ENCODE results near the gene CEP295NL.
"Not testable (repeated sequence)": the region's sequence is repeated elsewhere in the genome, so short reads cannot be mapped to it uniquely, and the experiment has no call there.

The CEP295NL gene

DNA sequence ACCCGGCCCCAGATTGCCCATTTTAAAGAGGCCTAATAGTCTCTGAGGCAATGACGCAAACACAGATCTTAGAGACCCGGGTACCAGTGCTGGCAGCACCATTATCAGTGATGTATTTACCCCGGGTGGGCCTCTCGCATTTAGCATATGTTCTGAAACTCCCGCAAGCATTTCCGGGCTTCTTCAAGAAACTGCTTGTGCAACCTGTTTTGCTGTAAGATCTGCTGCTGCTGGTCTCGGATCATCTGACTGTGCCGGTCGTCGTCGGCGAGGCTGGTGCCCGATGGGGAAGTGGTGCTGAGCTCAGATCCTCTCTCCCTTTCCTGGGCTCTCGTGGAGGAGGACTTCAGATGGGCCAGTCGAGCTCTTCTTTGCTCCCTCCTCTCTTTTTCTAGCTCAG is 12.5 kb downstream of the CEP295NL start:
- DNase-seq (ENCODE audit: insufficient read length) (no peak), FAIRE-seq (no peak)
- TF ChIP-seq TAF1 (IDR thresholded peaks at IDR 0.05; ENCODE audit: borderline replicate concordance, low read depth, low read length) = no peak
- no peak for TF ChIP-seq POLR2A (IDR thresholded peaks at IDR 0.05; ENCODE audit: low read depth, low read length)
- no peak for TF ChIP-seq POLR2AphosphoS5 (IDR thresholded peaks at IDR 0.05; ENCODE audit: low read depth, low read length)

DNA sequence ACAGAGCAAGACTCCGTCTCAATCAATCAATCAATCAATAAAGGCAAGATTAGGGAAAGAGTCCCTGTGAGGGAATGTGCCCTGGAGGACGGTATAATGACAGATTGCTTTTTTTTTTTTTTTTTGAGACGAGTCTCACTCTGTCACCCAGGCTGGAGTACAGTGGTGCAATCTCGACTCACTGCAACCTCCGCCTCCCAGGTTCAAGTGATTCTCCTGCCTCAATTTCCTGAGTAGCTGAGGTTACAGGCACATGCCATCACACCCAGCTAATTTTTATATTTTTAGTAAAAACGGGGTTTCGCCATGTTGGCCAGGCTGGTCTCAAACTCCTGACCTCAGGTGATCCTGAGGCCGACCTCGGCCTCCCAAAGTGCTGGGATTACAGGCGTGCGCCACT is 12.9 kb downstream of the CEP295NL start:
- FAIRE-seq; DNase-seq (ENCODE audit: insufficient read length): not testable (repeated sequence)

DNA sequence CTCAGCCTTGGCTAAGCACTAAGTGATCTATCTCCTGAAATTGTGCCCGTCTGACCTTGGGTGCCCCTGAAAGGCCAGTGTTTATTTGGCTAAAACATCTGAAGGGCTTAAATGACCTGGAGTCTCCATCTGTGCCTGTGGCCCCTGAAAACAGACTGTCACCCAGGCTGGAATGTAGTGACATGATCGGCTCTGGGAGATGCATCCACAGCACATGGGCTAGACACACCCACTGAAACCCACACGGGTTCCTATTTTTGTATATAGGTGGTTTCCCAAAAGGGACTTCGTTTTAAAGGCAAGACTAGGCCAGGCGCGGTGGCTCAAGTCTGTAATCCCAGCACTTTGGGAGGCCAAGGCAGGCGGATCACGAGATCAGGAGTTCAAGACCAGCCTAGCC is 13.5 kb downstream of the CEP295NL start:
- DNase-seq (ENCODE audit: insufficient read length) (no peak), FAIRE-seq (peak; percentile 73)
- no peak for TF ChIP-seq TAF1 (IDR thresholded peaks at IDR 0.05; ENCODE audit: borderline replicate concordance, low read depth, low read length)
- TF ChIP-seq POLR2A (IDR thresholded peaks at IDR 0.05; ENCODE audit: low read depth, low read length) = no peak
- TF ChIP-seq POLR2AphosphoS5 (IDR thresholded peaks at IDR 0.05; ENCODE audit: low read depth, low read length) = no peak

DNA sequence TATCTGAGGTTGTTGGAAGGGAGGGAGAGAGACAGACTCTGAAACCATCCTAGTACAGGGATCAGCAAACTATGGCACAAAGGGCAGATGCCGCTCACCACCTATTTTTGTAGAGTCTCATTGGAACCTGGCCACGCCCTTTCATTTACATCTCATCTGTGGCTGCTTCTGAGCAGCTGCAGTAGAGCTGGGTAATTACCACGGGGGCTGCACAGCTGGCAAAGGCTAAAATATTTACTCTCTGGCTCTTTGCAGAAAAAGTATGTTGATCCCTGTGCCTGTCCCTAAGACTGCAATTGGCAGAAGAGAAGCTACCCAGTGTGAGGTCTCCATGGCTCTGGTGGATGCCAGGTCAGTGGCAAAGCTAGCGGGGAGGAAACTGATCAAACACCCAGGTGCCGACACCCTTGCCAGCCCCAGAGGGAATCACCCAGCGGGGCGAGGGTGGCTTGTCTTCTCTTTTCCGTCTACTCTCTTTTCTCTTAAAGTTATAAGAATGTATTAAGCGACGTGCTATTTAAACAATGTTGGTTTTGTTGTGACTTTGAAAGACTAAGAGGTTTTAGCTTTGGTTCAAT is 14.0 kb downstream of the CEP295NL start:
- FAIRE-seq = peak; percentile 50
- no peak for DNase-seq (ENCODE audit: insufficient read length)
- no peak for TF ChIP-seq POLR2AphosphoS5 (IDR thresholded peaks at IDR 0.05; ENCODE audit: low read depth, low read length)
- TF ChIP-seq TAF1 (IDR thresholded peaks at IDR 0.05; ENCODE audit: borderline replicate concordance, low read depth, low read length) = no peak
- no peak for TF ChIP-seq POLR2A (IDR thresholded peaks at IDR 0.05; ENCODE audit: low read depth, low read length)

DNA sequence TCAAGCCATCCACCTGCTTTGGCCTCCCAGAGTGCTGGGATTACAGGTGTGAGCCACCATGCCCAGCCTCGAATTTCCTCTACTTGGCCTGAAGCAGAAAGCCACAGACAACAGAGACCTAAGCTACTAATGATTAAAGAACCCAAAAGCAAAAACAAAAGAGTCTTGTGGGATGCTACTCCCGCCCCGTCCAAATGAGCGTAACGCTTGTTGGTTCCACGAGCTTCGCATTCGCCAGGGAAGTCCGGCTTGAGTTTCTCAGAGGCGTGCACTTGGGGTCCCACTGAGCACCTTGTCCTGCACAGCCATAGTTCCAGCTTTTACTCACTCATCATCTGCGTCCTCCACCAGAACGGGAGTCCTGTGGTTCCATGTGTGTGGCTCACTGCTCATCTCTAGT is 16.0 kb downstream of the CEP295NL start:
- DNase-seq (ENCODE audit: insufficient read length) = no peak
- no peak for FAIRE-seq
- no peak for TF ChIP-seq POLR2AphosphoS5 (IDR thresholded peaks at IDR 0.05; ENCODE audit: low read depth, low read length)
- TF ChIP-seq POLR2A (IDR thresholded peaks at IDR 0.05; ENCODE audit: low read depth, low read length) = no peak

DNA sequence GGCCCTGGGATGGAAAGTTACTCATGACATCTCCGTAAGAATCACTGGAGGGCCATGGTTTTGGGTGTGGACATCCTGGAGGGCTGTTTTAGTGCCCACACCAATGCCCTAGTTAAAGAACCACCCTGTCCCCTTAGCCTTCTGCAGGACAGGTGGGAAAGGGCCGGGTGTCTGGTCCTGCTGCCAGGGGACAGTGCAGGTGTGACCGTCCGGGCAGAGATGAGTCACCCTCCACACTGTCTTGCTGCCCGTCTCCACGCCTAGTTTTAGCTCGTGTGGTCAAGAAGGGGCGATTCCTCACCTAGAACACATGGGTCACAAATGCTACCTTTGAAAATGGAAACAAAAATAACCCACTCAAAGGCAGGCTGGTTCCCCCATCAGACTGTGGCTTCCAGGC is 17.0 kb downstream of the CEP295NL start:
- DNase-seq (ENCODE audit: insufficient read length) = no peak
- FAIRE-seq = no peak
- no peak for TF ChIP-seq POLR2AphosphoS5 (IDR thresholded peaks at IDR 0.05; ENCODE audit: low read depth, low read length)
- no peak for TF ChIP-seq TAF1 (IDR thresholded peaks at IDR 0.05; ENCODE audit: borderline replicate concordance, low read depth, low read length)
- no peak for TF ChIP-seq POLR2A (IDR thresholded peaks at IDR 0.05; ENCODE audit: low read depth, low read length)

DNA sequence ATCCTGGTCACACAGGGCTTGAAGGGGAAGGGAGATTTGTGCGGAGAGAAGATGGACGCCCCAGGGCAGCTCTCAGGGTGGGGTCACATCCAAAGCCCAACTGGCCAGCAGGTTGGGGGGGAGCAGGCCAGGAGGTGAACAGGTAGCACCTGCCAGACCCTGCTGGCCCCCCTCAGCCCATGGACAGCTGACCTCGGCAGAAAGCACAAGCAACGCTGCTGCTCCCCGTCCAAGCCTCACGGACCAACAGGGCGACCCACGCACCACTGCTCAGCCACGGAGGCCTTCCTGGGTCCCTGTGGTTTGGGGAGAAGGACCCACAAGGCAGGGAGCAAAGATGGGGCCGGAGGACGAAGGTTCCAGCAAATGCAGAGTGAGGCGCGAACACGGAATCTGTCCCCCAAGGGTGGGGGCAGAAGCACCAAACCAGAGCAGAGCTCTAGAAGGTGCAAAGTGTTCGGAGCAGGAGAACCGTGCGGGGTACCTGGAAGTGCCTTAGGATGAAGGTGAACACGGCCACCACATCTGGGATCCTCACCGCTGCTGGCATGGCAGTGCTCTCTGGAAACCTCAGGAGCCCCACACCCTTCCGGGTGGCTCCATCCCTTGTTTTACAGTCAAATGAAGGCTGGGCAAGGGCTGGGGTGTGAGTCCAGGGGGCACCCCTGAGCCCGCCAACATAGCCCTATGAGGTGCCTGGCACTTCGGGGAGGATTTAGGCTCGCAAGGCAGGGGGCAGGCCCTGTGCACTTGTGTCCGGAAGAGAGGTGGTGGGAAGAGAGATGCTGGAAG is 17.9 kb downstream of the CEP295NL start:
- DNase-seq (ENCODE audit: insufficient read length) (no peak), FAIRE-seq (no peak)
- TF ChIP-seq POLR2AphosphoS5 (IDR thresholded peaks at IDR 0.05; ENCODE audit: low read depth, low read length) (no peak), TAF1 (IDR thresholded peaks at IDR 0.05; ENCODE audit: borderline replicate concordance, low read depth, low read length) (no peak), POLR2A (IDR thresholded peaks at IDR 0.05; ENCODE audit: low read depth, low read length) (no peak)

DNA sequence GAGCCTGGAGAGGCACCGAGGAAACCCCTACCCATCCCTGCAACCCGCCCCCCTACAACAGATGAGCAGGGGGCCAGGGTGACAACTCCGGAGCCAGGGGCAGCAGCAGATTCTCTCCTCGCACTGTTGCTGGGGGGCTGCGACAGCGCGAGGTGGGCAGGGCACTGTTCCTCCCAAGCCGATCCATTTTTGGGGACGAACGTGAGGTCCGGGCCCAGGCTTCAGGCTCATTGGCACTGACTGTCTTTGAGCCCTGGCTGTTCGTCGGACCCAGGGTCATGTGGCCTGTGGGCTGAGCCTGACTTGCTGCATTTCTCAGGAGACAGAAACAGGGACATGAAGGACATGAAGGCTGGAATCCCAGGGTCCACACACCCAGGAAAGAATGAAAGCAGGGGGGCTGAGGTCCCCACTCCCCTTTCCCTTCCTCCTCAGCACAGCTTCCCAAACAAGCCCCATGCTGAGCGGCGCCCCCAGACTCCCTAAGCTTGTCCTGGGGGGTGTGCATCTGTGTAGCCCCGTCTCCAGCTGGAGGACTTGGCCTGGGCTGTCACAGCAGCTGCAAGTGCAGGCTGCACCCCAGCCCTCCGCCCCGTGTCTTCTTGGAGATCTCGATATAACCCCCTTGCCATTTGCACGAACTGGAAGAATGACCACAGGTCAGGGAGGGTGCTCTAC is 18.7 kb downstream of the CEP295NL start:
- no peak for FAIRE-seq
- no peak for DNase-seq (ENCODE audit: insufficient read length)
- TF ChIP-seq POLR2AphosphoS5 (IDR thresholded peaks at IDR 0.05; ENCODE audit: low read depth, low read length) (no peak), POLR2A (IDR thresholded peaks at IDR 0.05; ENCODE audit: low read depth, low read length) (no peak), TAF1 (IDR thresholded peaks at IDR 0.05; ENCODE audit: borderline replicate concordance, low read depth, low read length) (no peak)

DNA sequence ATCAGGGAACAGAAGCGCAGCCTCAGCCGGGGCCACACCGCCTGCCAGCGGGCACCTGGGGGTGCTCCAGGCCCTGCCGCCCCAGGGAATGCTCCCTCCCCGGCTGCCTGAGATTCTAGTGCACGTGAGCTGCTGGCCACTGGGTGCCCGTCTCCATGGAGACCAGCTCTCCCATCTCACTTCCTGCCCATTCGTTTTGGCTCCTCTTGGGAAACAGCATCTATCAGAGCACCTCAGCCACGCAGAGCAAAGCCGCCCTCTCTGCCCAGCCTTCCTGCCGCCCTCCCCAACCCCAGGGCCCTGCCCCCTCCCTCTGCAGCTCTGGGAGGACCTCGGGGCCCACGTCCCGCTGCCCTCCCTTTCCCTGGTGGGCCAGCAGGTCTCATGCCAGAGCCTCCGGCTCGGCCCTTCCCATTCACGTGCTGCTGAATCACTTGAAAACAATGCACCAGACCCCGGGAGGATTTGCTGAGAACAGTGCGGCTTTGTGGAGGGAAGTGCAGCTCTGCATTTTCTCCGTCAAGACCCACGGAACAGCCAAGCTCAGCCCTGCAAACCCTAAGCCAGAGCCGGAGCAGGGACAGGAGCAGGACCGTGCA is 19.4 kb downstream of the CEP295NL start:
- FAIRE-seq (no peak), DNase-seq (ENCODE audit: insufficient read length) (no peak)
- TF ChIP-seq POLR2A (IDR thresholded peaks at IDR 0.05; ENCODE audit: low read depth, low read length) (no peak), POLR2AphosphoS5 (IDR thresholded peaks at IDR 0.05; ENCODE audit: low read depth, low read length) (no peak), TAF1 (IDR thresholded peaks at IDR 0.05; ENCODE audit: borderline replicate concordance, low read depth, low read length) (no peak)

DNA sequence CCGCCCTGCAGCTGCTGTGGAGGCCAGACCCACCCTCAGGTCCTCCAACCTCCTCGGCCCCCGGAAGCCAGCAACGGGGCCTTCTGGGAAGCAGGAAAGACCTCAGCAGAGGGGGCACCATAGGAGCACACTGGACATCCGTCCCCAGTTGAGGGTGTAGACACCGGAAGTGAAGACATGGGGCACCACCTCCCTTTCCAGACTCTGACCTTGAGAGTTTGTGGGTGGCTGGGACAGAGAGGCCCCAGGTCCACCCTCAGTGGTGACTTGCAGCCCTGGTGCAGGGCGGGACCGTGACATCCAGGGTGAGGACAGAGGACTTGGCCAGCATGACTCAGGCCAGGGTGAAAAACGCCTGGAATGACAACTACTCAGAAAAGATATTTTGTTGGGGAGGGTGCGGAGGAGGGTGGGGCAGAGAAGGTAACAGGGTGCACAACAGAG is 19.9 kb downstream of the CEP295NL start:
- FAIRE-seq (no peak), DNase-seq (ENCODE audit: insufficient read length) (no peak)

DNA sequence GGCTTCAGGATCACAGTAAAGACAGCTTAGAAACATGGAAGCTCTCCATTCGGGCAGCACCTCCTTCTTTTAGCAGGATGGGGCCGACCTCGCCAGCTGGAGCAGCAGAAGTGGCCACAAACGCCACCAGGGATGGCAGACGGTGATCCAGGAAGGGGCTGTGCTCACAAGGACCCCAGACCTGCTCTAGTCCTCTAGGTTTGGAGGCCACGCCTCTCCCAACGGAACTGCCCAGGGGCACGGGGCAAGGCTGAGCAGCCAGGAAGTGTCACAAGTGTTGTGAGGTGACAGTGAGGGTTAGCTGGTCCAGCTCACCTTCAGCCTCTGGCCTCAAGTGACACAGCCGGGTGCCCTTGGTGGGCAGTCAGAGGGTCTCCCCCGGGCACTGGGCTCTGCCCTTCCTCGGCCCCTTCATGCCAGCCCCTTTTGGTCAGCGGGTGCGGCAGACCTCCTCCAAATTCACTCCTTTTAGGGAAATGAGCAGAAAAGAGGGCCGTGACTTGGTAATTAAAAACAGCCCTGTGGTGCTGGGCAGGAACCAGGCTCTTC is 20.4 kb downstream of the CEP295NL start:
- TF ChIP-seq POLR2A (IDR thresholded peaks at IDR 0.05; ENCODE audit: low read depth, low read length) = no peak
- DNase-seq (ENCODE audit: insufficient read length) = no peak
- FAIRE-seq = no peak

More for the DNA sequence above, 19.9 kb downstream of the CEP295NL start:
- TF ChIP-seq POLR2AphosphoS5 (IDR thresholded peaks at IDR 0.05; ENCODE audit: low read depth, low read length) = no peak
- TF ChIP-seq TAF1 (IDR thresholded peaks at IDR 0.05; ENCODE audit: borderline replicate concordance, low read depth, low read length) = no peak
- TF ChIP-seq POLR2A (IDR thresholded peaks at IDR 0.05; ENCODE audit: low read depth, low read length) = no peak
